Neutrophil (primary cell): ENCODE results near the gene ETV5.
"Not testable (repeated sequence)": the region's sequence is repeated elsewhere in the genome, so short reads cannot be mapped to it uniquely, and the experiment has no call there.

Experiments used
- H3K27ac ChIP-seq: fragments of 200-600 bp; sonication (generic); 2 replicates; pipeline ENCODE4 v1.5.1; 2016; ENCODE audit warnings: mild to moderate bottlenecking, moderate library complexity
- H3K27me3 ChIP-seq: fragments of 200-600 bp; sonication (generic); 2 replicates; pipeline ENCODE4 v1.6.0; 2016; ENCODE audit warnings: mild to moderate bottlenecking
- H3K36me3 ChIP-seq: fragments of 200-600 bp; sonication (generic); 2 replicates; pipeline ENCODE4 v1.5.1; 2017
- H3K4me1 ChIP-seq, 2 experiments: fragments of 200-600 bp in 1 of 2; sonication (generic) in 1 of 2; 1 replicate in 1 of 2; 2 replicates in 1 of 2; pipeline versions ENCODE4 v1.5.1 to v1.6.1; 2013 to 2016; ENCODE audit warnings: low read depth in 1 of 2, low read length in 1 of 2, mild to moderate bottlenecking in 1 of 2, moderate library complexity in 1 of 2; ENCODE audit not compliant: control insufficient read depth in 1 of 2, insufficient read depth in 1 of 2
- H3K4me3 ChIP-seq, 2 experiments: fragments of 200-600 bp in 1 of 2; sonication (generic) in 1 of 2; 1 replicate in 1 of 2; 2 replicates in 1 of 2; pipeline ENCODE4 v1.5.1; 2013 to 2016; ENCODE audit warnings: low read depth in 1 of 2, low read length in 1 of 2, mild to moderate bottlenecking in 1 of 2, moderate library complexity in 1 of 2
- H3K9me3 ChIP-seq: fragments of 200-600 bp; sonication (generic); 2 replicates; pipeline ENCODE4 v1.5.1; 2016
- CTCF ChIP-seq: fragments of 200-600 bp; sonication (generic); IDR thresholded peaks from 2 replicates; pipeline ENCODE4 v1.5.1; 2016; ENCODE audit warnings: antibody characterized with exemption

ETV5 gene

GRCh38 chr3:186032321-186032720, 76.6 kb downstream of the ETV5 start:
- Histone ChIP-seq H3K27ac (no peak overlapping the region), H3K27me3 (peaks cover 3% of the 10 kb centered on the region), H3K9me3 (no peaks in the 10 kb centered on the region), H3K4me3 (no peak overlapping the region), H3K4me1 (no peaks in the 10 kb centered on the region), H3K36me3 (no peaks in the 10 kb centered on the region)
- TF ChIP-seq CTCF = no peak

GRCh38 chr3:186025993-186026392, 82.9 kb downstream of the ETV5 start:
- not testable (repeated sequence) for H3K4me1 ChIP-seq, H3K4me3 ChIP-seq, H3K9me3 ChIP-seq, H3K27ac ChIP-seq, H3K36me3 ChIP-seq
- peaks cover 30% of the 10 kb centered on the region for H3K27me3 ChIP-seq

GRCh38 chr3:186025161-186025560, 83.7 kb downstream of the ETV5 start:
- Histone ChIP-seq H3K4me3 (no peak overlapping the region), H3K36me3 (no peaks in the 10 kb centered on the region), H3K9me3 (no peaks in the 10 kb centered on the region), H3K4me1 (no peaks in the 10 kb centered on the region), H3K27ac (no peak overlapping the region), H3K27me3 (peaks cover 30% of the 10 kb centered on the region)
- no peak for TF ChIP-seq CTCF

GRCh38 chr3:186024210-186024609, 84.7 kb downstream of the ETV5 start:
- no peak for TF ChIP-seq CTCF
- no peak overlapping the region for H3K27ac ChIP-seq
- peaks cover 30% of the 10 kb centered on the region for H3K27me3 ChIP-seq
- H3K36me3 ChIP-seq = no peaks in the 10 kb centered on the region
- no peaks in the 10 kb centered on the region for H3K9me3 ChIP-seq
- no peak overlapping the region for H3K4me3 ChIP-seq
- no peaks in the 10 kb centered on the region for H3K4me1 ChIP-seq

- H3K27ac ChIP-seq = no peak overlapping the region
- H3K27me3 ChIP-seq = peaks cover 30% of the 10 kb centered on the region
- no peak overlapping the region for H3K4me3 ChIP-seq
- no peaks in the 10 kb centered on the region for H3K36me3 ChIP-seq
- TF ChIP-seq CTCF = no peak
- no peaks in the 10 kb centered on the region for H3K9me3 ChIP-seq
- no peaks in the 10 kb centered on the region for H3K4me1 ChIP-seq
Measured at GRCh38 chr3:186022931-186023330, 86.0 kb downstream of the ETV5 start.

- no peak for TF ChIP-seq CTCF
- H3K27me3 ChIP-seq = peaks cover 30% of the 10 kb centered on the region
- no peak overlapping the region for H3K4me3 ChIP-seq
- H3K36me3 ChIP-seq = no peaks in the 10 kb centered on the region
- H3K9me3 ChIP-seq = no peaks in the 10 kb centered on the region
- no peak overlapping the region for H3K27ac ChIP-seq
- no peaks in the 10 kb centered on the region for H3K4me1 ChIP-seq
Measured at GRCh38 chr3:186021673-186022362, 87.1 kb downstream of the ETV5 start.

- H3K36me3 ChIP-seq, H3K27ac ChIP-seq, H3K9me3 ChIP-seq, H3K4me3 ChIP-seq, H3K4me1 ChIP-seq: not testable (repeated sequence)
- H3K27me3 ChIP-seq = peaks cover 26% of the 10 kb centered on the region
Measured at GRCh38 chr3:186021250-186021649, 87.6 kb downstream of the ETV5 start.

- H3K27ac ChIP-seq, H3K27me3 ChIP-seq, H3K4me3 ChIP-seq, H3K4me1 ChIP-seq, H3K9me3 ChIP-seq, H3K36me3 ChIP-seq: not testable (repeated sequence)
Measured at GRCh38 chr3:186019288-186019687, 89.6 kb downstream of the ETV5 start.
